A673 (cell line): ENCODE data around the gene ARHGAP21.

Experiments used
- EZH2 ChIP-seq: fragments of 200-600 bp; sonication (generic); IDR thresholded peaks from 2 replicates; pipeline ENCODE4 v1.6.1; 2017; ENCODE audit warnings: borderline replicate concordance, low read depth, mild to moderate bottlenecking, mixed read lengths, antibody characterized with exemption, low read length; ENCODE audit not compliant: poor library complexity, severe bottlenecking
- TF ChIP-seq, protein P1 (sequence below): fragments of 300-800, 200-600 bp; sonication (generic); conservative IDR thresholded peaks from 2 replicates; pipeline ENCODE4 v1.5.1; 2017; ENCODE audit warnings: low read depth, mild to moderate bottlenecking, antibody characterized with exemption, low read length, moderate library complexity, mixed read lengths

DNA sequence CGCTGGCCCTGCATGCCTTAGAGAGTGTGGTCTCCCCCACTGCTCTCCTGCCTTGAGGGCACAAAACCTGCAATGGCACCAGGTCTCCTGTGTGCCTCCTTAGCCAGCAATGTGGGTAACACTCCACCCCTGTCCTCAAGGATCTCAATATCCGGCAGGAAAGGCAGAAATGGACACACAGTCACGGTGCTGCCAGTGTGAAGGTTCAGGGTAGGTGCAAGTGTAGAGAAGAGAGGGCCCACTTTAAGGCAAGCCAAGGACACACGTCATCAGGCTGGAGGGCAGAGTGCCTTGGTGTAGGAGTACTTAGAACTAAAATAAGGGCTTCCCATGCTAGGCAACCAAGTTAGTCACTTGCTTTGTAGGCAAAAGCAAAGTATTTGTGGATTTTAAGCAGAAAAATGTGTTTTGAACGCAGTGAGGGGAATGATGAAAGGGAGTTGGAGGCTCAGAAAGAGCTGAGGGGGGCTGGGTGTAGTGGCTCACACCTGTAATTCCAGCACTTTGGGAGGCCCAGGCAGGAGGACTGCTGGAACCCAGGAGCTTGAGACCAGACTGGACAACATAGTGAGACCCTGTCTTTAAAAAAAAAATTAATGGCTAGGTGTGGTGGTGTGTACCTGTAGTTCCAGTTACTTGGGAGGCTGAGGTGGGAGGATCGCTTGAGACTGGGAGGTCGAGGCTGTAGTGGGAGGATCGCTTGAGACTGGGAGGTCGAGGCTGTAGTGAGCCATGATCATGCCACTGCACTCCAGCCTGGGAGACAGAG is 152.8 kb downstream of the ARHGAP21 start:
- TF ChIP-seq, protein P1, sequence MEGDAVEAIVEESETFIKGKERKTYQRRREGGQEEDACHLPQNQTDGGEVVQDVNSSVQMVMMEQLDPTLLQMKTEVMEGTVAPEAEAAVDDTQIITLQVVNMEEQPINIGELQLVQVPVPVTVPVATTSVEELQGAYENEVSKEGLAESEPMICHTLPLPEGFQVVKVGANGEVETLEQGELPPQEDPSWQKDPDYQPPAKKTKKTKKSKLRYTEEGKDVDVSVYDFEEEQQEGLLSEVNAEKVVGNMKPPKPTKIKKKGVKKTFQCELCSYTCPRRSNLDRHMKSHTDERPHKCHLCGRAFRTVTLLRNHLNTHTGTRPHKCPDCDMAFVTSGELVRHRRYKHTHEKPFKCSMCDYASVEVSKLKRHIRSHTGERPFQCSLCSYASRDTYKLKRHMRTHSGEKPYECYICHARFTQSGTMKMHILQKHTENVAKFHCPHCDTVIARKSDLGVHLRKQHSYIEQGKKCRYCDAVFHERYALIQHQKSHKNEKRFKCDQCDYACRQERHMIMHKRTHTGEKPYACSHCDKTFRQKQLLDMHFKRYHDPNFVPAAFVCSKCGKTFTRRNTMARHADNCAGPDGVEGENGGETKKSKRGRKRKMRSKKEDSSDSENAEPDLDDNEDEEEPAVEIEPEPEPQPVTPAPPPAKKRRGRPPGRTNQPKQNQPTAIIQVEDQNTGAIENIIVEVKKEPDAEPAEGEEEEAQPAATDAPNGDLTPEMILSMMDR: no peak
- no peak for TF ChIP-seq EZH2
